Renal cortical epithelial cell (primary cell): ENCODE results near the gene CERS5. TPM values are rescaled to one million over a fixed set of nuclear protein-coding genes. Genes with fewer than 3 reads are reported as not detected.

Source experiments
- DNase-seq: peaks from one replicate; pipeline ENCODE4 v3.0.0-alpha.2; 2011; ENCODE audit warnings: low read depth
- total RNA-seq: library from RNA; depleted of rRNA; stranded (reverse); fragments of >200 nt; gene quantifications from 2 replicates; pipeline ENCODE4 v1.2.3, GENCODE V29; 2014

CERS5 gene
- total RNA-seq, 1 donor from 2014 or later, result 55.8 TPM

GRCh38 chr12:50132505-50133135 lies 34.5 kb downstream of the CERS5 start:
- DNase-seq, result peak; percentile 64

DNA sequence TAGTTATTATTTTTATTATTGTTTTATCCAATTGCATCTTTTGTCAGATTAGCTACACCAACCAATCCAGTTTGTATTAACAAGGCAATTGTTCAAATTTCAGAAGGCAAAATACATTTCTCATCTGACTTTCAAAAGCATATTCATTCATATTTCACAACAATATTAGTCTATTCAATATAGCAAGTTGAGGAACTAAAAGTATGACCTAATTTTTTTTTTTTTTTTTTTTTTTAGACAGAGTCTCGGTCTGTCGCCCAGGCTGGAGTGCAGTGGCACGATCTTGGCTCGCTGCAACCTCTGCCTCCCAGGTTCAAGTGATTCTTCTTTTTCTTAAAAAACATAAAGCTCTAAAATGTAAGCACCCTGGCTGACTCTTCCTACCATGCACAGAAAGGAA lies 37.9 kb downstream of the CERS5 start:
- no peak for DNase-seq

- no peak for DNase-seq
These were observed 39.6 kb downstream of the CERS5 start for GRCh38 chr12:50127546-50127945.

- DNase-seq, result no peak
These were observed 44.0 kb downstream of the CERS5 start for GRCh38 chr12:50123203-50123602.

DNA sequence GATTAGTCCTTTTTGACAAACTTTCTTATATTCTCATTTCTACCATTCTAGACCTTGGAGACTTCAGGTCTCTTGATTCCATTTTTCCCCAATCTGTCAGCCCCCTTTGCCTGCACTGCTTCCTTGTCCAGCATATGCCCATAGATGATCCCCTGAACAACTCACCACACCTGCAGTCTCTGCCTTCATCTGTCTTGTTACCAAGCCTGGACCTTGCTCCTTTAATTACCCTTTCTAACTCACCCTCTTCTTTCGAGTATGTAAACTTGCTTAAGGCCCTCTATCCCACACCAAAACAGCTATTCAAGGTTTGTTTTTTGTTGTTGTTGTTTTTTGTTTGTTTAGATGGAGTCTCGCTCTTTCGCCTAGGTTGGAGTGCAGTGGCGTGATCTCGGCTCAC lies 45.5 kb downstream of the CERS5 start:
- no peak for DNase-seq

- no peak for DNase-seq
These were observed 46.2 kb downstream of the CERS5 start for GRCh38 chr12:50120953-50121352.

- DNase-seq, result no peak
These were observed 46.6 kb downstream of the CERS5 start for GRCh38 chr12:50120521-50120920.

GRCh38 chr12:50119387-50119786 lies 47.8 kb downstream of the CERS5 start:
- no peak for DNase-seq

DNA sequence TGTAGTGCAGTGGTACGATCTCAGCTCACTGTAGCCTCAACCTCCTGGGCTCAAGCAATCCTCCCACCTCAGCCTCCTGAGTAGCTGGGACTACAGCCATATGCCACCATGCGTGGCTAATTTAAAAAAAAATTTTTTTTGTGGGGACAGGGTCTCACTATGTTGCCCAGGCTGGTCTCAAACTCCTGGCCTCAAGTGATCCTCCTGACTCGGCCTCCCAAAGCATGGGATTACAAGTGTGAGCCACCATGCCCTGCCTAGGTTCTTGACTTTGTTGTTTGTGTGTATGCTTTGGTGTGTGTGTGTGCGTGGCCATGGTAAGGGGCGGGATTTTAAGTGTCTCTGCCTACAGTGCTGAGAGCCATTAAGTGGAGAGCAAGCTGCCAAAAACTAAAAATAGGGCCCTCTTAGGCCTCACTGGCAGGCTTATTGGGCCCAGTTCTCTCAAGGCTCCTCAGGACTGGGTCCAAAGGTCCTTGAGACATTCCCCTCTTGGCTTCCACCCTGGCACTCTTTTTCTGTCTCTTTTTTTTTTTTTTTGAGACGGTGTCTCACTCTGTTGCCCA lies 50.0 kb downstream of the CERS5 start:
- no peak for DNase-seq

DNA sequence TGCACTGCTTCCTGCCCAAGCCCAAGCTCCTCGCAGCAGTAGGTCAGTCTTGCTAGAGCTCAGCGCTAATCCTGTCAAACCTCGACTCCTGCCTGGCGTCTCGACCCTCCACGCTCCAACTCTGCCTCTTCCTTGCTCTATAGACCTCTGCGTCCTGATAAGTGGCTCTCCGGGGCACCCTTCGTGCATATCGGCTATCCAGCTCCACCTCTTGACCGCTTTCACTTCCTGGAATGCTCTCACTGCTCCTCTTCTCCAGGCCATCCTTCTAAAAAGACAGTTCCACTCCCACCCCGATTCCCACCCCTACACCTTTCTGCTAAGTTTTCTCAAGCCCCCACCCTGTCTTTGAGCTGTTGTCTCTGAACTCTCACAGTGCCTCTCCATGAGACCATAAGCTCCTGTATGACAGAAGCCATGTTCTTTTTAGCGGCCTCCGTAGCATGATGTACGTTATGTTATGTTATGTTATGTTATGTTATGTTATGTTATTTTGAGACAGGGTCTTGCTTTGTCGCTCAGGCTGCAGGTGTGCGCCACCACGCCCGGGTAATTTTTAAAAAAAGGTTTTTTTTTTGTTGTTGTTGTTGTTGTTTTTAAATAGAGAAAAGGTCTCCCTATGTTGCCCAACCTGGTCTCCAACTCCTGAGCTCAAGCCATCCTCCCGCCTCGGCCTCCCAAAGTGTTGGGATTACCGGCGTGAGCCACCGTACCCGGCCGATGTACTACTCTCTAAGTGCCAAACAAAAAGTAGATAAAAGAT lies 54.5 kb downstream of the CERS5 start:
- DNase-seq, result peak; percentile 33

DNA sequence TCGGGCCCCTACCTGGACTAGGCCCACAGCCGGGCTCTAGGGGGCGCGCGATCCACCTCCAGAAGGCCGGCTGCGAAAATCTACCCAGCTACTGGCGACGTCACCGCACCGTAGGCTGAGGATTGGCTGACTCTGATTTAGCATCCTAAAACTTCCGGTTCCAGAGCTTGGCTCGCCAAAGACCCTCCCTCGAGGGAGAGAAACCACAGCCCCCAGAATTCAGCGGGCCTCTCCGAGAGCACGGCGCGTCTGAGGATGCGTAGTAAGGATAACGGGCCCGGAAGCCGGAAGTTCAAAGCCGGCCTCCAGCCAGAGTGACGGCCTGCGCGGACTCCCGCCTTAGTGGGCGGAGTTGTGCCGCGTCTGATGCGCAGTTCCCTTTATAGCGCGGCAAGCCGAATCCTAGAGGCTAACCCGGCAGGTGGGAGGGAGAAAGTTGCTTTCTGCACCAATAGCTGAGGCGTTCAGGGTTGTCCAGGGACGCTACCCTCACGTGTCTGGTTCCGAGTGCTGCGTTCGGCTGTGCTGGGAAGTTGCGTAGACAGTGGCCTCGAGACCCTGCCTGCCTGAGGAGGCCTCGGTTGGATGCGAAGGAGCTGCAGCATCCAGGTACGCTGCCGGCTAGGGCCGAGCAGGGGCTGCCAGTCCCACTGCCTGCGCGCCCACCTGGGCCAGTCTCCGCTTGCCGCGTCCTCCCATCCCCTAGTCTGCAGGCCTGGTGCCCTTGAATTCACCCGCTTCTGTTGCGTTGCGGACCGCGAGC lies 55.3 kb downstream of the CERS5 start, which contains the start of gene COX14:
TSS of gene COX14 (plus strand) at position 544 of the 763 bp plus-strand sequence. CDS start 7,808 bp downstream, outside the sequence.
- peak; percentile 98 for DNase-seq

DNA sequence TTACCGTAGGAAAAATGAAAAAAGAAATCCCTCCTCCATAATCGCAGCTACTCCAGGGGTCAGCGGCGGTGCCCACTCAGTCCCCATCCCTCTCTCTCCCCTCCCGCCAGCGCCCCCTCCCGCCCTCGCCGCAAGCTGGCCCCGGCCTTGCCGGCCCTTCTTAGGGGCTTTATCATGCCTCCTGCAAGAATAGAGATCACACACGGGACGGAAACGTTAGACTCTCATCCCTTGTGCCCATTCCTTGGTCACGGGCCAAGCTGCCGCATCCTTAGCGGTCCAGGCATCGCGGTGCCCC lies 55.8 kb downstream of the CERS5 start:
- no peak for DNase-seq

DNA sequence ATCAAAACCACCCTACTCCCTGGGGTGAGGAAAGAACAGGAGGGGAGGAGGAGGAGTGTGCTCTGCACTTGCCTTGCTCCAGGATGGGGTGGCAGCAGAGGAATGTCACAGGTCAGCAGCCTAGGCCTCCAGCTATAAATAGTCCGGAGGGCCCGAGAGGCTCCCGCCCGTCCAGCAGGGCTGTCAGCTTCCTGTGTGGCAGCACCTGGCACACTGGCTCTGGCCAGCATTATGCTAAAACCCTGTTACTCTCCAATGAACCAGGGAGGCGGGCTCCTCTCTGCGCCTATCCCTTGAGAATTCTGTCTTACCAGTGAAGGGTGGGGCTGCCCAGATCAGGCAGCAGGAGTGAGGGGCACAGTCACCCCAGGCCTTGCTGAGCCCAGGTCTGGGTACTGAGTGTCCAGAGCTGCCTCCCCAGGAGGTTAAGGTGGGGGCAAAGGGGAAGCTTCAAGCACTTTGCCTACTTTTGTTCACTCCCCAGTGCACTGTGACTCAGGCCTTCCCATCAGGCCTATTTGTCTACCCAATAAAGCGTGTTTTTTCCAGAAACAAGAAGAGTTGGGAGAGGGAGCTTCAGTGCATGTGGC lies 56.3 kb downstream of the CERS5 start:
- DNase-seq, result peak; percentile 90

DNA sequence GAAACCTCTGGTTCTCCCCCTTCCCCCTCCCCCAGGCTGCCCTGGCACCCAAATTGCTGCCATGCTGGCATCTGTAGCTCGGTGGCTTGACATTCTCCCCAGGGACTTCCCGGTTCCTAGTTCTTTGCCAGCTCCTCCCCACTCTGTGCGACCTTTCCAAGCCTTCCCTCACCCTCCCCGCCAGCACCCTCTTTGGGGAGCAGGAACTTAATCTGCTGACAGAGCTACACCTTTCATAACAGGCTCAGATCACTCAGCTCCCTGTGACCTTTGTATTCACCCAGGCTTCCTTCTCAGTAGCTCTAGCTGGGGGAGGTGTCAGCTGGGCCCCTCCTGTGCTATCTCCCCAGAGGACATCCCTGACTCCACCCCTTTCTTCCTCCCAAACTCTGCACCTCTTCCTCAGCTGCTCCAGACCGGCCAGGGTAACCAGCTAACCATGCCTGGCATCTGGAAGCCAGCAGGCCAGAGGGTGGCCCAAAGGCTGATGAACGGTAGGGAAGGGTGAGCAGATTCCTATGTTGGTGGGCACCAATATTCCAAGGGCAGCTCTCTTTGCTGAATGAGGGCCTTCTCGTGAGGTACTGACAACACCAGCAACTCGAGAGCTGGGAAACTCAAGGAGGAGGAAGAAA lies 56.9 kb downstream of the CERS5 start:
- DNase-seq, result peak; percentile 48

- DNase-seq, result no peak
These were observed 57.9 kb downstream of the CERS5 start for GRCh38 chr12:50109319-50109718.

GRCh38 chr12:50107416-50108268 lies 59.5 kb downstream of the CERS5 start:
- no peak for DNase-seq

DNA sequence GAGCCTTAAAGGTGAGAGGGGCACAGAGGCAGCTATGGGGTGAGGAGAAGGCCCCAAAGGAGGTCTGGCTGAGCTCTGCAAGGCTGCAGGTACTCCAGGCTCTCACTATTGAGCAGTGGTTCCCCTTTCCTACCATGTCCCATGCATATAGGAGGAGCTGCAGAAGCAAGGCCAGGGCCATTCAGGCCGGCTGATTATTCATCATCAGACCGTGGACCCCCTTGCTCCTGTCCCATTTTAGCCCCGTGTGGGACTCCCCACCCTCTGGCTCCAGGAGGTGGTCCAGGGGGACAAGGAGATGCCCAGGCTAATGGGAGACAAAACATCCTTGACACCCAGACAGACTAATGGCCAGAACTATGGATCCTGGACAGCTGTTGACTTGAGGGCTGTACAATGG lies 60.3 kb downstream of the CERS5 start:
- DNase-seq, result no peak

GRCh38 chr12:50105913-50106450 lies 61.2 kb downstream of the CERS5 start:
- no peak for DNase-seq

- DNase-seq, result peak; percentile 57
These were observed 62.5 kb downstream of the CERS5 start for GRCh38 chr12:50104417-50105366.
